ENCODE data around the gene ZNF189. TPM values are rescaled to one million over a fixed set of nuclear protein-coding genes. Genes with fewer than 3 reads are reported as not detected.

Gene ZNF189
- total RNA-seq, result 10 to 100 TPM; 17.0 to 29.2 (median 21.0) TPM

DNA sequence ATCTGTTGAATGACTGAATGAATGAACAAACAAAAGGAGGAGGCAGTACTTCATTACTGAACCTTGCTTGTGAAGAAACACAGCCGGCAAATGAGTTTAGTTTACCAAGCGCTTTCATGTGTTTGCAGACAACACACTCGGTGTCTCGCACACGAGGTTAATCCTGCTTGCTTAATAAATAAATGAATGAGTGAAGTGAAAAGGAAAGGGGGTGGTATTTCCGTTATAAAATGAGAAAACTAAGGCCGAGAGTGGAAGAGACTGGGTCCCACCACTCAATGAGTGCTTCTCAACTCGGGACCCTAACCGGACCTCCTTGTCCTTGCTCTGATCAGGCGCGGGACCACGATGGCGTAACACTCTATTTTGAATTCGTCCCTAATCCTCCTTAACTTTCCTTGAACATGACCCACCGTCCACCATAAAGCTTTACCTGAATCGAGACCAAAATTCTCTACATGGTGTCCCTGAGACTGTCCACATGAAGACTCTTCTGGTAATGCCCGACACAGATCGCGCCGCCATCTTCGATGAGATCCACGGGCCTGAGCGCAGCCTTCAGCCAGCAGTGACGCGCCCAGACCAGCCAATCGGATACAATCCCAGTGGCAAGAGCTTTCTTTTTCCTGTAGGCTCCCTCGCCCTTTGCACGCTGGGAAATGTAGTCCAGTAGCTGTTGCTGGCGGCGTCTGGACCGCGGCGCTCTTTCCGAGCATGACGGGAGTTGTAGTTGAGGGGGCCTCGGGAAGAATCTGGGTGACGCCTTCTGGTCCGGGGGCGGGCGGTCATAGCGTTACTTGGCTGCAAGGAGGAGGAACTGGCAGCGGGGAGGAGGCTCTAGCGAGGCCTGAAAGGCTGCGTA is at the start of gene ZNF189, which contains the start of gene MRPL50:
TSS of gene ZNF189 (plus strand) at position 784 of the 862 bp plus-strand sequence. CDS start 306 bp downstream, outside the sequence.
TSS of gene MRPL50 (minus strand) at position 551 of the 862 bp plus-strand sequence. CDS start at position 525, 26 bp downstream.
- DNase-seq (ENCODE audit: low spot score) (peak; percentile 95), ATAC-seq (ENCODE audit: low FRiP score) (peak; percentile 100)
- TF ChIP-seq, protein P1, sequence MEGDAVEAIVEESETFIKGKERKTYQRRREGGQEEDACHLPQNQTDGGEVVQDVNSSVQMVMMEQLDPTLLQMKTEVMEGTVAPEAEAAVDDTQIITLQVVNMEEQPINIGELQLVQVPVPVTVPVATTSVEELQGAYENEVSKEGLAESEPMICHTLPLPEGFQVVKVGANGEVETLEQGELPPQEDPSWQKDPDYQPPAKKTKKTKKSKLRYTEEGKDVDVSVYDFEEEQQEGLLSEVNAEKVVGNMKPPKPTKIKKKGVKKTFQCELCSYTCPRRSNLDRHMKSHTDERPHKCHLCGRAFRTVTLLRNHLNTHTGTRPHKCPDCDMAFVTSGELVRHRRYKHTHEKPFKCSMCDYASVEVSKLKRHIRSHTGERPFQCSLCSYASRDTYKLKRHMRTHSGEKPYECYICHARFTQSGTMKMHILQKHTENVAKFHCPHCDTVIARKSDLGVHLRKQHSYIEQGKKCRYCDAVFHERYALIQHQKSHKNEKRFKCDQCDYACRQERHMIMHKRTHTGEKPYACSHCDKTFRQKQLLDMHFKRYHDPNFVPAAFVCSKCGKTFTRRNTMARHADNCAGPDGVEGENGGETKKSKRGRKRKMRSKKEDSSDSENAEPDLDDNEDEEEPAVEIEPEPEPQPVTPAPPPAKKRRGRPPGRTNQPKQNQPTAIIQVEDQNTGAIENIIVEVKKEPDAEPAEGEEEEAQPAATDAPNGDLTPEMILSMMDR (IDR thresholded peaks at IDR 0.05), result no peak

DNA sequence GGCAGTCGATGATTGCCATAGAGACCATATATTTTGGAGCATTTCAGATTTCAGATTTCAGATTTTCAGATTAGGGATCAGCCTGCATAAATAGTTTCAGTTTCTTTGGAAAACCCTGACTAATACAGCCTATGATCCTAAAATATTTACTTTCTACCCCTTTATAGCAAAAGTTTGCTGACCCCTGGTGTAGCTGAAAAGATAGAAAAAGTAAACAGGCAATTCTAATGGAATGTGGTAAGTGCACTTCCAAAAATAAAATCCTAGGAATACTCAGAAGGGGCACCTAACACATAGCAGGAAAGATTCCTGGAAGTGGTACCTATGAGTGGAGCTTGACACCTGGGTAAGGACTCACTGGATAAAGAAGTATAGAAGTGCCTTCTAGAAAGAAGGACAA is 48.4 kb upstream of the ZNF189 start:
- DNase-seq (ENCODE audit: low spot score), result no peak
- ATAC-seq (ENCODE audit: low FRiP score), result no peak
- TF ChIP-seq, protein P1 (IDR thresholded peaks at IDR 0.05), result no peak

DNA sequence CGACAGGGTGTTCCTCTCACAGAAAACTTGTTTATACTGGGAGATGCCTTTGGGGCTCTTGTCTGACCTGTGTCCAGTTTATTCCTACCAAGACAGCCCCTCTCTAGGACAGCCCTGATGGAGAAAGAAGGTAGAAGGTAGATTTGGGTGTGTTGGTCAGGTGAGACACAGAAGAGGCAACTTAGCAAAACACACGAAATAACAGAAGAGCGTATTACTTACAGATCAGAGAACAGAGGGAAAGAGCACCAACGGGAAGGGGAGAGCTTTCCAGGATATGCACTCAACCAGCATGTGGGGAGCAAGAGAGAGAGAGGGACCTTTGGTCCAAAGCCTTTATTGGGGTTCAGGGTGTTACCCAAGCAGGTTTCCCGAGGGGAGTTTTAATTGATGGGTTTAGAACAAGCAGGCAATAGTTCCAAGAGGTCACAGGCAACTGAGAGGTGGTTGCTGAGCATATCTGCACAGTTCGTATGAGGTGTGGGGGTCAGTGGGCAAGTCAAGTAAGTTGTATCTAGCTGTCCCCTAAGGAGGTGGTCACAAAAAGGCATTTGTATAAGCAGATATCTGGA is 45.7 kb upstream of the ZNF189 start:
- ATAC-seq (ENCODE audit: low FRiP score) (no peak), DNase-seq (ENCODE audit: low spot score) (no peak)
- TF ChIP-seq, protein P1 (IDR thresholded peaks at IDR 0.05), result no peak

DNA sequence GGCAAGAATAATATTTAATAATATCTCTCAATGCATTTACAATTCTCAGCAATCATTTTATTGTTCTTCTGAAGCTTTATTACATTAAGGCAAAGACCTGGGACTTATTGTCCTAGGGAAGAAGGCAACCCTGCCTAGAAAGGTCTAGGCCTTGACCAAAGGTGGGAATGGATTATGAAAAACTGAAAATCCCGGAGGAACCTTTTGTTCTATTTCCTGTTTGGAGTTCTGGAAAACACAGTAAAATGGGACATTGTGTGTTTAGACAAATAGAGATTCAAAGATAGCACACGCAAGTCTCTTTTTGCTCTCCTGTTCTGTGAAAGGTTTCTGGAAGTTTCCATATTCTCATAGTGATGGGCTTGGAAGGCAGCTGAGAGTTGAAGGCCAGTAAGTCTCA is 45.0 kb upstream of the ZNF189 start:
- TF ChIP-seq, protein P1 (IDR thresholded peaks at IDR 0.05), result no peak
- ATAC-seq (ENCODE audit: low FRiP score) (no peak), DNase-seq (ENCODE audit: low spot score) (no peak)

DNA sequence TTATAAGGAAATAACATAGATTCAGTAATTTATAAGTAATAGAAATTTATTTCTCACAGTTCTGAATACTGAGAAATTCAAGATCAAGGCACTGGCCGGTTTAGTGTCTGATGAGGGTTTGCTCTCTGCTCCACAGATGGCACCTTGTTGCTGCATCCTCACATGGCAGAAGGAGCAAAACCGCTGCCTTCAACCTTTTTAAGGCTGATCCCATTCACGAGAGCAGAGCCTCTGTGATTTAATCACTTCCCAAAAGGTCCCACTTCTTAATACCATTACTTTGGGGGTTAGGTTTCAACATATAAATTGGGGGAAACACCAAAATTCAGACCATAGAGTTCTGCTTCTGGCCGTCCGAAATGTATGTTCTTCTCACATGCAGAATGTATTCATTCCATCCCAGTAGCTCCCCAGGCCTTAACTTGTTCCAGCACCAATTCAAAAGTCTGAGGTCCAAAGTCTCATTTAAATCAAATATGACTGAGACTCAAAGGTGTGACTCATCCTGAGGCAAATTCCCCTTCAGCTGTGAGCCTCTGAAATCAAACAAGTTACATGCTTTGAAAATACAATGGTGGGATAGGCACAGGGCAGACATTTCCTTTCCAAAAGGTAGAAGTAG is 44.4 kb upstream of the ZNF189 start:
- TF ChIP-seq, protein P1 (IDR thresholded peaks at IDR 0.05), result no peak
- no peak for ATAC-seq (ENCODE audit: low FRiP score)
- no peak for DNase-seq (ENCODE audit: low spot score)

GRCh38 chr9:101354765-101355708 is 43.6 kb upstream of the ZNF189 start:
- TF ChIP-seq, protein P1 (IDR thresholded peaks at IDR 0.05), result no peak
- ATAC-seq (ENCODE audit: low FRiP score) (no peak), DNase-seq (ENCODE audit: low spot score) (no peak)

Data from omental fat pad (tissue), 4 donors.